GM23248 (cell line): ENCODE data around the gene ZNF536. TPM values are rescaled to one million over a fixed set of nuclear protein-coding genes. Genes with fewer than 3 reads are reported as not detected.

ENCODE experiments used
- DNase-seq: peaks from one replicate; pipeline ENCODE4 v3.0.0-alpha.2; 2015
- H2AFZ ChIP-seq: fragments of 200-600 bp; sonication (generic); 2 replicates; pipeline ENCODE4 v1.6.1; 2016; ENCODE audit warnings: antibody characterized with exemption
- H3F3A ChIP-seq: fragments of 200-600 bp; sonication (generic); 2 replicates; pipeline ENCODE4 v1.6.1; 2016; ENCODE audit warnings: mild to moderate bottlenecking, antibody characterized with exemption, mixed run types; ENCODE audit not compliant: insufficient read depth
- H3K27ac ChIP-seq: fragments of 200-600 bp; sonication (generic); 2 replicates; pipeline ENCODE4 v1.5.1; 2016; ENCODE audit warnings: mild to moderate bottlenecking
- H3K27me3 ChIP-seq: fragments of 200-600 bp; sonication (generic); replicated peaks from 2 replicates; pipeline ENCODE4 v1.6.1; 2016; ENCODE audit warnings: mild to moderate bottlenecking; ENCODE audit not compliant: insufficient read depth
- H3K36me3 ChIP-seq: fragments of 200-600 bp; sonication (generic); 2 replicates; pipeline ENCODE4 v1.6.1; 2016; ENCODE audit warnings: low read depth, mild to moderate bottlenecking
- H3K4me1 ChIP-seq: fragments of 200-600 bp; sonication (generic); 2 replicates; pipeline ENCODE4 v1.6.1; 2016; ENCODE audit warnings: mild to moderate bottlenecking; ENCODE audit not compliant: insufficient read depth
- H3K4me2 ChIP-seq: fragments of 200-600 bp; sonication (generic); one replicate; pipeline ENCODE4 v1.6.1; 2016; ENCODE audit warnings: mild to moderate bottlenecking; ENCODE audit not compliant: unreplicated experiment
- H3K4me3 ChIP-seq: fragments of 200-600 bp; sonication (generic); 2 replicates; pipeline ENCODE4 v1.5.1; 2016; ENCODE audit warnings: mild to moderate bottlenecking
- H3K79me2 ChIP-seq: fragments of 200-600 bp; sonication (generic); 2 replicates; pipeline ENCODE4 v1.6.1; 2016; ENCODE audit warnings: mild to moderate bottlenecking; ENCODE audit not compliant: insufficient read depth
- H3K9ac ChIP-seq: fragments of 200-600 bp; sonication (generic); 2 replicates; pipeline ENCODE4 v1.6.1; 2016; ENCODE audit warnings: mild to moderate bottlenecking
- H3K9me2 ChIP-seq: fragments of 200-600 bp; sonication (generic); 2 replicates; pipeline ENCODE4 v1.6.1; 2016; ENCODE audit warnings: mixed run types, mild to moderate bottlenecking, moderate library complexity; ENCODE audit not compliant: insufficient read depth
- H3K9me3 ChIP-seq: fragments of 200-600 bp; sonication (generic); one replicate; pipeline ENCODE4 v1.6.1; 2017; ENCODE audit warnings: low read depth
- H4K20me1 ChIP-seq: fragments of 200-600 bp; sonication (generic); 2 replicates; pipeline ENCODE4 v1.6.0; 2016; ENCODE audit not compliant: insufficient read depth
- EZH2 ChIP-seq: fragments of 200-600 bp; sonication (generic); IDR thresholded peaks from 2 replicates; pipeline ENCODE4 v1.6.1; 2018; ENCODE audit warnings: antibody characterized with exemption, mild to moderate bottlenecking; ENCODE audit not compliant: insufficient read depth, poor library complexity, severe bottlenecking
- EZH2phosphoT487 ChIP-seq: fragments of 200-600 bp; sonication (generic); IDR thresholded peaks from 2 replicates; pipeline ENCODE4 v1.6.1; 2018; ENCODE audit warnings: antibody characterized with exemption, moderate library complexity, mild to moderate bottlenecking, low read depth; ENCODE audit not compliant: insufficient read depth
- WGBS, 2 experiments: methylation state at CpG; one replicate each; pipeline ENCODE4 v1.1.6; 2015 to 2017; ENCODE audit warnings: low lambda C conversion rate in 2 of 2, low coverage in 1 of 2; ENCODE audit errors: missing lambda C conversion rate in 2 of 2; 5-methylcytosine and 5-hydroxymethylcytosine counted together
- in situ Hi-C: fragments of 300-500 bp; cut with MboI; formaldehyde crosslinking; loops from 2 replicates; pipeline ENCODE4 v1.15.0; 2020
- polyA plus RNA-seq: library from polyadenylated mRNA; unstranded; fragments of >200 nt; fragmentation: Nextera tagmentation; extraction: Ambion mirVana; gene quantifications from 2 replicates; pipeline ENCODE4 v1.2.1, GENCODE V29; 2016
- total RNA-seq: library from RNA; depleted of rRNA; stranded (reverse); fragments of >200 nt; shearing (Covaris generic); gene quantifications from 2 replicates; pipeline ENCODE4 v1.2.3, GENCODE V29; 2014

Gene ZNF536
- total and polyA plus RNA-seq, 2 experiments from 2014 or later, result 0.35 to 0.43 TPM

DNA sequence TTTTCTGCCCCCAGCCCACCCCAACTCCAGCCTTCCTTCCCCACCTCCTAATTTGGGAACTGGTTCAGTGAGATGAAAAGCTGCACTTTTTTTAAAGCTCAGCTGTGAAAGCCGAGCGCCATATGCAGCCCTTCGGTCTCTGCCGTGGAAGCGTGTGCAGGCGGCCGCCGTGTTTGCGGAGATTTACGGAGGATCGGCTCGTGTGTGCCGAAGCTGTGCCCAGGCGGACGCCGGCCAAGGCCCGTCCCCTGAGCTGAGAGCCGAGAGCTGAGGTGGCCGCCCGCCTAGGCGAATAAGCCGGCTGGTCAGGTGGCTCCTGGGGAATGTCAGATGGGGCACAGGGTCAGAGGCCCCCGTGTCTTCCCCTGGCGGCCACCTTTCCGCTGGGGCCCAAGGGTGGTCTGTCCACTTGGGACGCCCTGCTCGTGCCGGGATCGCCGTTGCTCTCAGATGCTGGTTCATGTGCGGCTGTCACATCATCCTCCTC lies 78.7 kb downstream of the ZNF536 start:
- H3K36me3 ChIP-seq, result no peaks in the 10 kb centered on the region
- in situ Hi-C loops, result no loop called here
- peak overlapping the region; percentile 67 for H3K4me3 ChIP-seq
- H3K27ac ChIP-seq, result no peak overlapping the region
- peak overlapping the region; percentile 61 for H2AFZ ChIP-seq
- peak; percentile 50 for DNase-seq
- peaks cover 21% of the 10 kb centered on the region for H3K4me1 ChIP-seq
- H3K9me2 ChIP-seq, result no peaks in the 10 kb centered on the region
- H3K9ac ChIP-seq, result 0 out of 2 replicates have a peak overlapping the region, but pooled peaks have one; percentile 9
- peak overlapping the region; percentile 84 for H3K4me2 ChIP-seq
- no peaks in the 10 kb centered on the region for H3F3A ChIP-seq
- H3K27me3 ChIP-seq, result 0 out of 2 replicates have a peak, but pooled peaks cover 22% of the 10 kb centered on the region
- TF ChIP-seq EZH2 (no peak), EZH2phosphoT487 (no peak)
- H3K79me2 ChIP-seq, result no peaks in the 10 kb centered on the region
- no peaks in the 10 kb centered on the region for H3K9me3 ChIP-seq
- H4K20me1 ChIP-seq, result no peaks in the 10 kb centered on the region
- 3 to 4% methylated on average over 31 of the region's 31 CpGs for WGBS, 2 experiments

DNA sequence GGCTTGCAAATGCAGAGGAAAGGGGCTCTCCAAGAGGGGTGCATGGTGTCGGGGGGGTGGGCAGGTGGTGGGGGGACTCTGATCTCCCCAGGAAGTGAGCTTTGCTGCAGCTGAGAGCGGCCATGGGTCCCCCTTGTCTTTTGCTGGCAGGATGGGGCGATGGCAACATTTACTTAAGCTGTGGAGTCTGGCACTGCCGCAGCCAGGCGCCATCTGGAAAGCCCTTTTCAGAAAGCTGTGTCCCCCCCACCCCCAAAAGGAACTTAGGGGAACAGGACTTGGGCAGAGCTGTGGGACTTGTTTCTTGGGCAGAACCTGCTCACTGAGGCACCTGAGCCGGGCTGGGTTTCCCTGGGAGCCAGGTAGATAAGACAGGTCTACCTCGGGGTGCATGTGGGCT lies 80.7 kb downstream of the ZNF536 start:
- Histone ChIP-seq H3K9ac (no peak overlapping the region), H3K27ac (no peak overlapping the region), H3F3A (no peaks in the 10 kb centered on the region), H3K4me1 (peaks cover 13% of the 10 kb centered on the region), H3K9me3 (no peaks in the 10 kb centered on the region), H3K79me2 (no peaks in the 10 kb centered on the region), H3K27me3 (0 out of 2 replicates have a peak, but pooled peaks cover 17% of the 10 kb centered on the region), H3K9me2 (no peaks in the 10 kb centered on the region), H4K20me1 (no peaks in the 10 kb centered on the region), H2AFZ (no peak overlapping the region), H3K36me3 (no peaks in the 10 kb centered on the region), H3K4me3 (no peak overlapping the region), H3K4me2 (no peak overlapping the region)
- no peak for TF ChIP-seq EZH2phosphoT487
- TF ChIP-seq EZH2, result no peak
- in situ Hi-C loops, result no loop called here
- WGBS, 2 experiments, result 86 to 87% methylated on average over 5 to 6 of the region's 7 CpGs
- no peak for DNase-seq

- Histone ChIP-seq H3K79me2 (no peaks in the 10 kb centered on the region), H3K27ac (no peak overlapping the region), H2AFZ (no peak overlapping the region), H3K9me3 (no peaks in the 10 kb centered on the region), H3K9ac (no peak overlapping the region), H3K4me1 (peaks cover 11% of the 10 kb centered on the region), H3K4me2 (no peak overlapping the region), H4K20me1 (no peaks in the 10 kb centered on the region), H3K36me3 (no peaks in the 10 kb centered on the region), H3F3A (no peaks in the 10 kb centered on the region), H3K27me3 (0 out of 2 replicates have a peak, but pooled peaks cover 9% of the 10 kb centered on the region), H3K4me3 (no peak overlapping the region), H3K9me2 (no peaks in the 10 kb centered on the region)
- 48 to 52% methylated on average over 5 to 6 of the region's 6 CpGs for WGBS, 2 experiments
- no peak for DNase-seq
- TF ChIP-seq EZH2, result no peak
- no peak for TF ChIP-seq EZH2phosphoT487
- in situ Hi-C loops, result no loop called here
These were observed 81.6 kb downstream of the ZNF536 start for GRCh38 chr19:30453743-30454142.

GRCh38 chr19:30455881-30456280 lies 83.7 kb downstream of the ZNF536 start:
- Histone ChIP-seq H2AFZ (no peak overlapping the region), H3K4me2 (no peak overlapping the region), H3K79me2 (no peaks in the 10 kb centered on the region), H3F3A (no peaks in the 10 kb centered on the region), H3K9ac (no peak overlapping the region), H3K27me3 (no peaks in the 10 kb centered on the region), H4K20me1 (no peaks in the 10 kb centered on the region), H3K4me1 (no peaks in the 10 kb centered on the region), H3K36me3 (no peaks in the 10 kb centered on the region), H3K9me2 (no peaks in the 10 kb centered on the region), H3K9me3 (no peaks in the 10 kb centered on the region), H3K27ac (no peak overlapping the region), H3K4me3 (no peak overlapping the region)
- TF ChIP-seq EZH2phosphoT487 (no peak), EZH2 (no peak)
- DNase-seq, result no peak
- in situ Hi-C loops, result no loop called here
- WGBS, 2 experiments, result 87 to 88% methylated on average over 1 of the region's 1 CpG

DNA sequence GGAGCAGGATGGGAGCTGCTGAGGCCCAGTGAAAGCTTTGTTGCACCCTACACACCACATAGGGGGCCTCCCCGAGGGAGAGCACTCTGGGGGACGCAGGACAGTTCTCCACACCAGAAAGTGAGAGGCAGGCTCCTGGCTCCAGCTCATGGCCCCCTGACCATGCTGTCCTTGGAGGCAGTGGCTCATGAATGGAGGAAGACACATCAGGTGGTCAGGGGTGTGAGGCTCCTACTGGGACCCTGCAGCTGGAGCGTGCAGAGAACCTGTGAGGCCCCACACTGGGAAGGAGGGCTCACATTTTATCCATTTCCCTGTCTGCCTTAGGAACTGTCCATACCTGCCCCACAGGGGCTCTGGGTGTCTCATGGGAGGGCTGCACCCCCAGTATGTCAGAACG lies 85.3 kb downstream of the ZNF536 start:
- TF ChIP-seq EZH2, result no peak
- no peak for TF ChIP-seq EZH2phosphoT487
- Histone ChIP-seq H3K9me2 (no peaks in the 10 kb centered on the region), H3K9ac (no peak overlapping the region), H3K27me3 (no peaks in the 10 kb centered on the region), H3F3A (no peaks in the 10 kb centered on the region), H3K9me3 (no peaks in the 10 kb centered on the region), H4K20me1 (no peaks in the 10 kb centered on the region), H3K27ac (no peak overlapping the region), H3K4me1 (no peaks in the 10 kb centered on the region), H3K36me3 (no peaks in the 10 kb centered on the region), H2AFZ (no peak overlapping the region), H3K4me2 (no peak overlapping the region), H3K4me3 (no peak overlapping the region), H3K79me2 (no peaks in the 10 kb centered on the region)
- no peak for DNase-seq
- 54 to 79% methylated on average over 3 to 4 of the region's 4 CpGs for whole genome bisulfite sequencing, 2 experiments
- in situ Hi-C loops, result no loop called here
